GM21360 (cell line): ENCODE measurements around the gene HDAC2.
"Not testable (repeated sequence)": the region's sequence is repeated elsewhere in the genome, so short reads cannot be mapped to it uniquely, and the experiment has no call there.

Source experiments
- ATAC-seq: cut with Tn5 transposase; IDR thresholded peaks from one replicate; pipeline ENCODE4 v1.9.1; 2021; ENCODE audit warnings: mild to moderate bottlenecking, moderate library complexity; ENCODE audit not compliant: unreplicated experiment

Gene HDAC2

DNA sequence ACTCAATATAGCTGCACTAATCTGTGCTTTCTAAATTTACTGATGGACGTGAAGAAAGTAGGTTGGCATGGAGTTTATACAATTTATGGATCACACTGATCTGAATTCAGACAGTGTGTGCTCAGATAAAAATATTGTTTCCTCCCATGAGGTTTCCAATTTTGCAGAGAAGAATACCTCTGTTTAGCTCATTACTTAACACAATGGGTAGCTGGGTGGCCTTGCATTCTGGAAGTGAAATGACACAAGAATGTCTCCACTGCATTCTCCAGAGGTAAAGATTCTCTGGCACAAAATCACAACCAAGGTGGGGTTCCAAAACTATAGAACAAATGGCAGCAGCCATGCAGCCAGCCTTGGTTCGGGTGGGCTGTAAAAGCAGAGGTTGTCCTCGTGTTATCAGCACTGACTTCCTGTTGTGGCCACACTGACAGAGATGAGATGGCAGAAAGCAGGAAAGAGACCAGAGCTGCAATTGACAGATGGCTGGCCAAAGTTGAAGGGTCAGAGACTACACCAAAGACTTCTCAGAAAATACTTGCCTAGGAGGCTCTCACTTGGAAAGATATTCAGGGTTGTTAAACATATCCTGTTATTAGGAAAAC lies 50.2 kb downstream of the HDAC2 start:
- ATAC-seq = peak; percentile 80

DNA sequence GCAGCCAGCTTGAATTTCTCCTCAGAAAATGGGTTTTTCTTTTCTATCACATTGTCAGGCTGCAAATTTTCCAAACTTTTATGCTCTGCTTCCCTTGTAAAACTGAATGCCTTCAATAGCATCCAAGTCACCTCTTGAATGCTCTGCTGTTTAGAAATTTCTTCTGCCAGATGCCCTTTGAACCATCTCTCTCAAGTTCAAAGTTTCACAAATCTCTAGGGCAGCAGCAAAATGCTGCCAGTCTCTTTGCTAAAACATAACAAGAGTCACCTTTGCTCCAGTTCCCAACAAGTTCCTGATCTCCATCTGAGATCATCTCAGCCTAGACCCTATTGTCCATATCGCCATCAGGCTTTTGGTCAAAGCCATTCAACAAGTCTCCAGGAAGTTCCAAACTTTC lies 60.7 kb downstream of the HDAC2 start:
- not testable (repeated sequence) for ATAC-seq

DNA sequence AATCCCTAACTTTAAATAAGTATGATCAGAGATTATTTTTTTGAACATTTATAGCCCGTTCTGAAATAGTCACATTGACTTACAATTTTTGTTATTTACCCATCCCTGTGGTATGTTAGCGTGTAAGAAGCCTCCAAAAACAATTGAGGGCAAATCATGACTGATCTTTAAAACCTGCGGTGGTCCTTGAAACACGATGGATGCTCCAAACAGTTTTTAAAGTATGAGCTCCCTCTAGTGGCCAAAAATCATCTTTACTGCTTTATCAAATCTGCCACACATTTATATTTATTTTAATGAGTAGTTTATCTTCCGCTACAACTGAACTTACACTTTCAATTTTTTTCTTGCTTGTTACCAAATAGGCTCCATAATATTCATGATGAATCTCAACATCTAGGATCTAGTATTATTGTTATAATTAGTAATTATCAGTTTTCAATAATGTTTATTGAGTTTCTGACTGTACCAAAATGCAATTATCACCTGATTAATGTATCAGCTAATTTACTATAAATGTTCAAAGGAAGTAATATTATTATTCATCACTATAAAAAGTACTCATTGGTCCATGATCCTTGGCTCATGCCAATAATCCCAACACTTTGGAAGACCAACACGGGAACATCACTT lies 61.6 kb downstream of the HDAC2 start:
- ATAC-seq = peak; percentile 64

DNA sequence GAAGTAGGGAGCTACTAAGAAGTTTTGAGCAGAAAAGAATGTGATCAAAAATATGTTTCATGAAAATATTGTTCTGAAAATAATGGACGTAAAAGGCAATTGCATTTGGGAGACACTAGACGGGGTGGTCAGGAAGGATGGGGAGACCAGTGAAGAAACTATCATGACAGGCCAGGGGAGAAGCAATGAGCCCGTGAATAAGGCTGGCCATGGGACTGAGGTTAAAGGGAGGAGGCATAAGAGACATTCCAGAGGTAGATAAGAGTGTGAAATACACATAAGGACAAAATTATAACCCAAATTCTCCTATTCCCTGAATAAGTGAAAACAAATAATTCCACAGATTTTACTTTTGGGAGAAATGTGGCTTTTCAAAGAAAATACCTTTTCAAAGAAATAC lies 62.1 kb downstream of the HDAC2 start:
- no peak for ATAC-seq

DNA sequence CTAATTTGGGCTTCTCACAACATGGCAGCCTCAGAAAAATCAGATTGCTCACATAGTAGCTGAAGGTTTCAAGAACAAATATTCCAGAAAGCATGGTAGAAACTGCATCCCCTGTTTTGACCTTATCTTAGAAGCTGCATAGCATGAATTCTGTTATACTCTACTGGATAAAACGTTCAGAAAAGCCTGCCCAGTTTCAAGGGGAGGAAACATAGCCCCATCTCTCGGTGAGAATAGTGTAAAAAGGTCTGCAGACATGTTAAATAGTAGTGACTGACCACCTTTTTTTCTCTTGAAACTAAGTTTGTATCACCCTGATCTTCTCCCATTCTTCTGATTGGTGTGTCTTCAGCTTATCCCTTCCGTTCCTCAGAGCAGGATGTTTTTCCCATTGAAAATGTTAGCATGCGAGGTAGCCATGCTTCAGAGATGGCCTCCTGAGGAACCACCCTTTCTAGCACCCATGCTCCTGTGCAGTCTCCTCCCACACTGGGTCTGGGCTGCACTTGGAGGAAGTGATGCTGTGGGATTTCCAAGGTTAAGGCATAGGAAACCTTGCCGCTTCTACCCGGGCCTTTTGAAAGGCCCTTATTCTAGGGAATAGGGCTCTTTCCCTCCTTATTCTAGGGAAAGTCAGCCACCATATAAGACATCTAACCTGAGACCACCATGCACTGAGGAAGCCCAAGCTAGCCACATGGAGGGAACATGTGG lies 63.7 kb downstream of the HDAC2 start:
- ATAC-seq = no peak

DNA sequence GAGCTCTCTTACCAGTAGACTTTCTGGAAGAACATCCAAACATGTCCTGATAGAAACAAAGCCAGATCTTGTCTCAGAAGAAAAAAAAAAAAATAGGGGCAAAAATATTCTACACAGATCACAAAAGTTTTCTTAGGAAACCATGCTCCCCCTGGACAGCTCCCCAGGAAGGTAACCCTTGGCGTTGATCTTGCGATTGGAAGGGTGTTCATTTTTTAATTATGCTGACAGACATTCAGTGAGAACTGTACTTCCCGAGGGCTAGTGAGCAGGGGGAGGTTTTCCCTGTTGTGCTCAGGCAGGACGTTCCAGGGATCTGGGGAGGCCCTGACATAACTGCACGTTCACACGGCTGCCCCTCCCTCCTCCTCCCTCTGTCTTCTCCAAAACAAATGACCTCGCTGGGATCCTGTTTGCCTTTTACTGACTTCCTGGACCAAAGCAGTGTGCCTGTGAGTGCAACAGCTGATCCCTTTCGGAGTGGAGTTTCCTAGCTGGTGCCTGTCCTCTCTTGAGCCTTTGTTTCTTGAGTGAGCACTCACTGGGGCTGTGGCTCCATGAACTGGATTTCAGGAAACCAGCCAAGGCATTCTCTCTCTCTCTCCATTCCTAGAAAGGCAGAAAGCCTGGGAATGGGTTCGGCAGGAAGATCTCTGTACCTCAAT lies 67.2 kb downstream of the HDAC2 start:
- no peak for ATAC-seq

DNA sequence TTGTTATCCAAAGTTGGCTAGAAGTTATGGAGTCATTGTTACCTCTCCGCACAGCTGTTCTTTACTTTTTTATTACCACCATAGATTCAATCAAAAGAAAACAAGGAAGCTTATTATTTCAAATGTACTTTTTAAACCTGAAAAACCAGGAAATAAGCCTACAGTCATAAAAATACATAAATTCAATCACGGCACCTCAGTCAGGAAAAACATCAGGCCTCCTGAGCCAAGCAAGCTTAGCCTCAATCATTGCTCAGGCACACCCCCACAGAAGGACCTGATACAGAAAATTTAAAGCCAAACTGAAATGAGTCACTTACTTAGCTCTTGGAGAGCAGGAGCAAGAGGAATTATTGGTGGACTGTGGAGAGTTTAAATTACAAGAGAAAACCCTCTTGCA lies 69.5 kb downstream of the HDAC2 start:
- ATAC-seq = no peak

DNA sequence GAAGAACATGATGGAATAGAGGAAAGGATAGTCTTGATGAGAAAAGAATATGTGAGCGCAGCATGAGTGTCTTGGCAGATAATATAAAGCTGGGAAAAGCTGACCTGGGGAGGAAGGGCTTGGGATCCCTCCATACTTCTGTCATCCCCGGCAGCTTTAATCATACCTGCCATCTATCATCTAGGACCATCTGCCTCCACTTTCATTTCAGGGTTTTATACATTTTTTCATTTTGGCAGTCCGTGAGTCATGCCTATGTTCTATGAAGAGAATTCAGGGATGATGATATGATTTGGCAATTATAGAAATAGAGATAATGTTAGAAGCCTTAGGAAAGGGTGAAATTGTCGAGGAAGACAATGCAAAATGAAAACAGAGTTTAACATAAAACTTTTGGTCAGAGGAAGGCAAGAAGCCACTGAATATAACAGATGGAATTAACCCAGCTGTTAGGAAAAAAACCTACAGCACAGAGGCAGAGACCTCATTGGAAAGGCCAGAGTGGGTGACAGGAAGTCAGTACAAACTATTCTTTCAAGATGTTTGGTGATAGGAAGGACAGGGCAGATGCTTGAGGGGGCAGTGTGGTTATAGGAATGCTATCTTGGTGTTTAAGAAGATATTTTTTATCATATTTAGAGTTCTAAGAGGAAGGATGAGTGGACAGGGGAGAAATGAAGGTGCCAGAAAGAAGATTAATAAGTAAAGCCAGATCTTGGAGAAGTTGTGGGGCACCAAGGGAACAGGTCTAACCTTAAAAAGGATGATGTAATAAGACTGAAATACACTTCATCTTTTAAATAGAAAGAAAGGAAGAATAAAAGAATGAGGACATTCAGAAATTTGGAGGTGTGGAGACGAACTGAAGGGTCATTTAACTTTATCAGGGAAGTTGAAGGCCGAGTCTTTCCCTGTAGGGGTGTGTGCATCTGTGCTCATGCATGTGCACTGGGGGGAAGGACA lies 76.0 kb downstream of the HDAC2 start:
- no peak for ATAC-seq

DNA sequence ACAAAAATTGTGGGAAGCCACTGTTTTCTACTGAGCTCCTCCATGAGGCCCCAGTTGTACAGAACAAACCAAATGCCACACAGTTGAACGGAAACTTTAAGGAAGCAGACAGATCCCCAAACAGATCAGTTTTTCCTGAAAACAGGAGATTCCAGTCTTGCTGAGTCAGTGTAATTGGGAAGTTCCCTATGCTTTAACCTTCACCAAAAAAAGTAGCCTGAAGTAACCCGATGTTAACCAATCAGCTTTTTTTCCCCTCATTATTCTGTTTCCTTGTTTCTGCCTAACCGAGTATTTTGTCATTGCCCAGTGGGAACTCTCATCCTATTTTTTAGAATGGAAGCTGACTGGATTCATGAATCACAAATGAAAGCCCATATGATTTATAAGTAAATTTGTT lies 77.1 kb downstream of the HDAC2 start:
- no peak for ATAC-seq

DNA sequence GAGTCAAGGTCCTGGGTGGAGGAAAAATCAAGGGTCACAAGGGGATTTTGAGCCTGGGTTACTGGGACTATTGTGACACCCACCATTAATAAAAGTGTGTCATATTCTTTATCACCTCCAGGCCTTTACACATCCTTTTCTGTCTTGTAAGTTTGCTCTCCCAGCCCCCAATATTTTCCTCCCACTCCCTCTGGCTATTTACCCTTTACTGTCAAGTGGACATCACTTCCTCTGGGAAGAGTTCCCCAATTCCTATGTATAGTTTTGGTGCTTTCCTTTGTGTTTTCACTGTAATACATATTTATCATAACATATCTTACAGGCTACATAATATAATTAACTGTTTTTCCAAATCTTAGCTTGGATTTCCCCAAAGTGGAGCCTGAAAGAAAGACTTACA lies 77.5 kb downstream of the HDAC2 start:
- ATAC-seq = no peak

DNA sequence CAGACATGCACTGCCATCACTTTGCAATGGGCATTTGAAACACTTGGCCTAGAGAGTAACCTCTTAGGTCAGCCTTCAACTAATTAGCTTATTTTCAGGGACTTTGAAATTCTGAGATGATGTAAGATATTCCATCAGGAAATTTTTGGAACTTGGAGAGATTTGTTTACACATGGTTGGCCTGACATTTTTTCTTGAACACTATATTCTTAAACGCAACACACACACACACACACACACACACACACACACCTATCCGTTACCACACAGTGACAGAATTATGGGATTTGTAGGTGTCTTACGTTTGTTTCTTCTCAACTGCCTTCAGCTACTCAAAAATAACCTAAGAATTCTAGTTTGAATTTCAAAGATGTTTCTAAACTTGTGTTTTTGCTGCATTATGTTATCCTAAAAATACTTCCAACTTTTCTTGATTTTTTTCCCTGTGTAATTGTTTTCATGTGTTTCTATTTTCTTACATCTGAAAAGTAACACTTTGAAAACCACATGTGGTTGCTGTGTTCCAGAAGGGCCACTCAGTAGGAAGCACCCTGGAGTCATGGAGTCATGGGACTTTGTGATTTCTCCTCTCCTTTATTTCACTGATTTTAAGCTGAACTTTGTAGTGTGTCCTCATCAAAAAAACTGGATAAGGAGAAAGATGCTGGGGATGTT lies 81.9 kb downstream of the HDAC2 start:
- ATAC-seq = no peak

DNA sequence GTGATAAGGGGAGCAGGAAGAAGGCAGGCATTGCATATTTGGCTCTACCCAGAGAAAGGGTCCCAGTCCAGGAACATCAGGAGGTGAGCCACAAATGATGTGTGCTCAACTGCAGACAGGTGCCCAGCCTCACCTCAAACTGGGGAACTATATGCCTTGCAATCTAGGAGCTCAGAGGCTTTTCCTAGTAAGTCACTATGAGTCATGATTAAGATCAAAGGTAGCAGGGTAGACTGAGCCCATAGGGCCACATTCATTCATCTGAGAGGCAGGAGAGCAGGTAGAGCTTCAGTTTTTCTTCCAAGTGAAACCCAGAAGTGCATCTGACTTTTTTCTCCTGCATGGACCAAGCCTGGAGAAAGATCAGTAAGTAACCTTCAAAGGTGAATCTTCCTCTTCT lies 82.5 kb downstream of the HDAC2 start:
- ATAC-seq = no peak

DNA sequence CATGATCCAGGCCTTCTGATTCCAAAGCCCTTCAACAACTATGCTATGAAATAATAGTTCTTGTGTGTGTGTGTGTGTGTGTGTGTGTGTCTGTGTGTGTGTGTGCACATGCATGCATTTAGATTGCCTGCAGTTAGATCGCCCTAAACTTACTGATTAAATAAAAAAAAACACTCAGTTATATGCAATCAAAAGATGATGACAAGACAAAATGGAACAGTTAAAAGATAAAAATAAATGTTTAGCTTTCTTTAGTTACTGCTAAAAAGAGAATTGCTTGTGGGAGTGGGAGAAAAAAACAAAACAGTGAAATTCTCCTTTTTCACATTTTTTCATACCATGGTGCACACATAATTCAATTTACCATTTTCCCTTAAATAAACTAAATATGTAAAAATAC lies 84.4 kb downstream of the HDAC2 start:
- no peak for ATAC-seq

DNA sequence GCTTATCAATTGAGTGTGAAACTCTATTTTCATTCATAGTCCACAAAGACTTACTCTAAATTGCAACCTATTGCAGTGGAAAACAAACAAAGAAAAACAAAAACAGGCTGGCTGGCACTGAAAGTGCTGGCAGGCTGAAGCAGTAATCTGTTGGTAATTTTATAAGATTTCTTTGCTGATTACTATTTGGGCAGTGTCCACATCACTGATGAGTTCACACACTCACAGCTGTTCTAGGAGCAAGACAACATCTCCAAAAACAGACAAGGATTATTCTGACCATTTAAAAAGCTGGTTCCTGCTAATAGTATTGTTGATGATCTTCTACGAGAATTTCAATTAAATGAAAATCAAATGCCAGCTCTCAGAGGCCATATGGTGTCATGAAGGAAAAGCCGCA lies 86.9 kb downstream of the HDAC2 start:
- no peak for ATAC-seq
